H1 (cell line): ENCODE data around the gene LRRC2. TPM values are rescaled to one million over a fixed set of nuclear protein-coding genes. Genes with fewer than 3 reads are reported as not detected.
A peak's percentile ranks its signal among the peaks of the same experiment; 100 is the strongest.

Source experiments
- CTCF ChIA-PET: fragments of 300-600 bp; sonication (Branson Sonifier 250); formaldehyde crosslinking; loops from one replicate; lab custom pipeline; 2021; ENCODE audit not compliant: partially characterized antibody; lab: Charles Lee
- POLR2A ChIA-PET: fragments of 300-600 bp; sonication (Branson Sonifier 250); formaldehyde crosslinking; loops from one replicate; lab custom pipeline; 2021; ENCODE audit warnings: inconsistent platforms; ENCODE audit not compliant: partially characterized antibody; lab: Charles Lee
- DNase-seq, 2 experiments: peaks; one replicate each; pipeline versions ENCODE4 v3.0.0 to v3.0.0-alpha.2; 2010 to 2022; ENCODE audit warnings: low spot score in 2 of 2, low read depth in 1 of 2, mixed read lengths in 1 of 2
- FAIRE-seq: peaks from 2 replicates; lab custom pipeline; 2011; peaks lifted over from hg19 to GRCh38; lab: Jason Lieb, UNC
- H2AFZ ChIP-seq: 2 replicates; pipeline ENCODE4 v1.8.1; 2012; ENCODE audit warnings: low read length, inconsistent platforms
- H2AK5ac ChIP-seq: 2 replicates; pipeline ENCODE4 v1.6.1; 2013; ENCODE audit warnings: low read depth, low read length
- H2BK120ac ChIP-seq: replicated peaks from 2 replicates; pipeline ENCODE3; 2013; ENCODE audit warnings: low read depth, low read length, inconsistent platforms
- H2BK12ac ChIP-seq: 2 replicates; pipeline ENCODE4 v1.6.1; 2013; ENCODE audit warnings: low read depth, low read length
- H2BK15ac ChIP-seq: 2 replicates; pipeline ENCODE4 v1.6.1; 2013; ENCODE audit warnings: low read length
- H2BK20ac ChIP-seq: 2 replicates; pipeline ENCODE4 v1.6.1; 2013; ENCODE audit warnings: low read length
- H2BK5ac ChIP-seq: 2 replicates; pipeline ENCODE4 v1.6.1; 2013; ENCODE audit warnings: low read depth, low read length
- H3K14ac ChIP-seq: 2 replicates; pipeline ENCODE4 v1.6.1; 2013; ENCODE audit warnings: inconsistent platforms; ENCODE audit not compliant: insufficient read length
- H3K18ac ChIP-seq: 2 replicates; pipeline ENCODE4 v1.6.1; 2013; ENCODE audit warnings: low read length; ENCODE audit errors: extremely low read depth
- H3K23ac ChIP-seq: 2 replicates; pipeline ENCODE4 v1.6.1; 2013; ENCODE audit warnings: inconsistent platforms; ENCODE audit not compliant: insufficient read length
- H3K23me2 ChIP-seq: 2 replicates; pipeline ENCODE4 v1.6.1; 2013; ENCODE audit warnings: low read depth, low read length
- H3K27ac ChIP-seq: 2 replicates; pipeline ENCODE4 v1.6.1; 2011; ENCODE audit warnings: low read depth, low read length, inconsistent platforms
- H3K27me3 ChIP-seq, 4 experiments: replicated peaks in 1 of 4; 1 replicate in 1 of 4; 2 replicates in 3 of 4; pipeline versions ENCODE4 v1.6.1 to v1.8.1; 2011 to 2013; ENCODE audit warnings: low read length in 3 of 4, mild to moderate bottlenecking in 3 of 4, inconsistent platforms in 2 of 4, mixed read lengths in 2 of 4, moderate library complexity in 1 of 4; ENCODE audit not compliant: control insufficient read depth in 3 of 4, insufficient read depth in 3 of 4; ENCODE audit errors: extremely low read depth in 1 of 4
- H3K36me3 ChIP-seq, 4 experiments: 2 replicates each; pipeline versions ENCODE4 v1.6.1 to v1.8.1; 2011 to 2013; ENCODE audit warnings: mild to moderate bottlenecking in 4 of 4, low read length in 3 of 4, moderate library complexity in 2 of 4, control low read depth in 1 of 4, inconsistent platforms in 1 of 4; ENCODE audit not compliant: insufficient read depth in 4 of 4, control insufficient read depth in 2 of 4
- H3K4ac ChIP-seq: replicated peaks from 2 replicates; pipeline ENCODE3; 2013; ENCODE audit warnings: low read length, low read depth, mixed read lengths, inconsistent platforms; ENCODE audit not compliant: insufficient read length
- H3K4me1 ChIP-seq, 4 experiments: replicated peaks in 1 of 4; 1 replicate in 1 of 4; 2 replicates in 3 of 4; pipeline versions ENCODE4 v1.6.1 to v1.8.1; 2011 to 2013; ENCODE audit warnings: low read length in 3 of 4, inconsistent platforms in 2 of 4, mixed read lengths in 1 of 4; ENCODE audit not compliant: insufficient read depth in 4 of 4, control insufficient read depth in 3 of 4
- H3K4me2 ChIP-seq, 2 experiments: 2 replicates each; pipeline versions ENCODE4 v1.6.1 to v1.8.1; 2011 to 2013; ENCODE audit warnings: low read depth in 2 of 2, low read length in 2 of 2, control low read depth in 1 of 2, inconsistent platforms in 1 of 2, mild to moderate bottlenecking in 1 of 2; ENCODE audit not compliant: insufficient read depth in 1 of 2
- H3K4me3 ChIP-seq, 4 experiments: fragments of 200-600, 300-600 bp in 1 of 4; sonication (generic), shearing (Covaris generic), sonication (Bioruptor Twin) in 1 of 4; 2 replicates each; pipeline versions ENCODE4 v1.5.1 to v1.8.1; 2011 to 2016; ENCODE audit warnings: low read length in 4 of 4, low read depth in 3 of 4, control low read depth in 2 of 4, inconsistent platforms in 2 of 4, mild to moderate bottlenecking in 2 of 4, mixed read lengths in 1 of 4, moderate library complexity in 1 of 4; ENCODE audit not compliant: insufficient read depth in 2 of 4; ENCODE audit errors: extremely low read depth in 1 of 4
- H3K56ac ChIP-seq: replicated peaks from 2 replicates; pipeline ENCODE3; 2013; ENCODE audit warnings: low read depth, mild to moderate bottlenecking, mixed read lengths, low read length, inconsistent platforms; ENCODE audit not compliant: insufficient read length
- H3K79me1 ChIP-seq: 2 replicates; pipeline ENCODE4 v1.6.1; 2013; ENCODE audit warnings: low read depth, low read length, control low read depth
- H3K79me2 ChIP-seq, 2 experiments: 2 replicates each; pipeline versions ENCODE4 v1.6.1 to v1.8.1; 2012 to 2013; ENCODE audit warnings: low read length in 2 of 2, mild to moderate bottlenecking in 2 of 2, inconsistent platforms in 1 of 2; ENCODE audit not compliant: insufficient read depth in 2 of 2, control insufficient read depth in 1 of 2
- H3K9ac ChIP-seq, 4 experiments: replicated peaks in 1 of 4; 1 replicate in 1 of 4; 2 replicates in 3 of 4; pipeline versions ENCODE4 v1.6.1 to v1.8.1; 2011 to 2013; ENCODE audit warnings: low read depth in 3 of 4, low read length in 3 of 4, control low read depth in 2 of 4, mild to moderate bottlenecking in 2 of 4, moderate library complexity in 2 of 4, inconsistent platforms in 1 of 4; ENCODE audit errors: extremely low read depth in 1 of 4
- H3K9me3 ChIP-seq, 2 experiments: 2 replicates each; pipeline versions ENCODE4 v1.6.1 to v1.8.1; 2012 to 2013; ENCODE audit warnings: mild to moderate bottlenecking in 2 of 2, moderate library complexity in 2 of 2, control low read depth in 1 of 2, inconsistent platforms in 1 of 2, low read depth in 1 of 2, low read length in 1 of 2, mixed read lengths in 1 of 2; ENCODE audit not compliant: insufficient read depth in 2 of 2
- H4K20me1 ChIP-seq, 2 experiments: replicated peaks in 1 of 2; 2 replicates each; pipeline versions ENCODE3 to v1.8.1; 2011 to 2013; ENCODE audit warnings: inconsistent platforms in 2 of 2, low read length in 2 of 2, mild to moderate bottlenecking in 1 of 2; ENCODE audit not compliant: insufficient read depth in 2 of 2, control insufficient read depth in 1 of 2
- H4K5ac ChIP-seq: 2 replicates; pipeline ENCODE4 v1.6.1; 2013; ENCODE audit warnings: low read length, low read depth, mixed read lengths, inconsistent platforms; ENCODE audit not compliant: insufficient read length
- H4K8ac ChIP-seq: 2 replicates; pipeline ENCODE4 v1.8.0; 2013; ENCODE audit warnings: mild to moderate bottlenecking, moderate library complexity, low read length, inconsistent platforms; ENCODE audit not compliant: insufficient read depth; ENCODE audit errors: extremely low read depth
- H4K91ac ChIP-seq: replicated peaks from 2 replicates; pipeline ENCODE3; 2013; ENCODE audit warnings: low read length, mixed read lengths, inconsistent platforms; ENCODE audit not compliant: insufficient read length
- BCL11A ChIP-seq, 2 experiments: IDR thresholded peaks; one replicate each; pipeline ENCODE4 v1.6.1; 2011; ENCODE audit warnings: low read depth in 2 of 2, low read length in 2 of 2, mild to moderate bottlenecking in 2 of 2
- CEBPB ChIP-seq: IDR thresholded peaks from 2 replicates; pipeline ENCODE4 v1.6.1; 2012; ENCODE audit warnings: low read depth, low read length
- CREB1 ChIP-seq: IDR thresholded peaks from 2 replicates; pipeline ENCODE4 v1.6.1; 2012; ENCODE audit warnings: inconsistent platforms
- EZH2 ChIP-seq: fragments of 200-600 bp; sonication (generic); IDR thresholded peaks from 2 replicates; pipeline ENCODE4 v1.7.1; 2012; ENCODE audit warnings: low read depth, mild to moderate bottlenecking, moderate library complexity, low read length, inconsistent platforms; ENCODE audit not compliant: severe bottlenecking
- GABPA ChIP-seq: IDR thresholded peaks from 2 replicates; pipeline ENCODE4 v1.6.1; 2011; ENCODE audit warnings: mild to moderate bottlenecking, low read length, moderate library complexity, borderline replicate concordance; ENCODE audit not compliant: insufficient read depth
- MAFK ChIP-seq: IDR thresholded peaks from 2 replicates; pipeline ENCODE4 v1.6.1; 2012; ENCODE audit warnings: low read depth, mild to moderate bottlenecking, improper control_type of control experiment, low read length
- NRF1 ChIP-seq: IDR thresholded peaks from 2 replicates; pipeline ENCODE4 v1.6.1; 2011; ENCODE audit warnings: mild to moderate bottlenecking, low read depth, low read length, improper control_type of control experiment
- RBBP5 ChIP-seq: IDR thresholded peaks from 2 replicates; pipeline ENCODE4 v1.7.1; 2012; ENCODE audit warnings: low read depth, mild to moderate bottlenecking, inconsistent platforms, low read length, moderate library complexity, borderline replicate concordance
- RFX5 ChIP-seq: IDR thresholded peaks from 2 replicates; pipeline ENCODE4 v1.6.1; 2011; ENCODE audit warnings: low read depth, low read length, improper control_type of control experiment, borderline replicate concordance
- TAF1 ChIP-seq: IDR thresholded peaks from 2 replicates; pipeline ENCODE4 v1.6.1; 2011; ENCODE audit warnings: mild to moderate bottlenecking, low read depth, low read length
- TAF7 ChIP-seq: optimal IDR thresholded peaks from 2 replicates; pipeline ENCODE3; 2011; ENCODE audit warnings: low read depth, mild to moderate bottlenecking, inconsistent platforms, low read length, moderate library complexity, borderline replicate concordance
- WGBS, 2 experiments: shearing (Covaris generic) in 1 of 2; methylation state at CpG; one replicate each; pipeline versions ENCODE4 v1.1.6 to v1.1.7; 2013 to 2015; ENCODE audit warnings: low lambda C conversion rate in 2 of 2, mixed read lengths in 2 of 2, inconsistent platforms in 1 of 2, low coverage in 1 of 2, missing lambda C conversion rate in 1 of 2; ENCODE audit not compliant: insufficient replicate concordance in 2 of 2, insufficient coverage in 1 of 2, insufficient read length in 1 of 2; ENCODE audit errors: extremely low coverage in 1 of 2, missing lambda C conversion rate in 1 of 2; 5-methylcytosine and 5-hydroxymethylcytosine counted together
- polyA plus RNA-seq, 7 experiments: library from polyadenylated mRNA; depleted of rRNA in 3 of 7; stranded (reverse) in 5 of 7; unstranded in 2 of 7; fragments of >200 nt in 5 of 7; fragments of 200-250 nt in 2 of 7; gene quantifications; 1 replicate in 5 of 7; 2 replicates in 1 of 7; 4 replicates in 1 of 7; pipeline versions ENCODE4 v1.2.1 to v1.2.3, GENCODE V29; 2011 to 2013; ENCODE audit warnings: missing spikeins in 2 of 7, mixed read lengths in 2 of 7
- total RNA-seq: library from RNA; stranded (reverse); fragmentation: NEBNext Ultra II Directional; extraction: Animal tissue kit (Norgen Biotek cat#: 25700); gene quantifications from 2 replicates; pipeline ENCODE4 v1.2.1, GENCODE V29; 2021
- TF ChIP-seq, protein P1 (sequence below): IDR thresholded peaks from 2 replicates; pipeline ENCODE4 v1.6.1; 2012; ENCODE audit warnings: inconsistent platforms

The LRRC2 gene
- total and polyA plus RNA-seq, 2 of the 8 experiments (the other 6 are each of a cell fraction or from before 2014, with no cell fraction given) = 1.4 to 6.4 TPM

DNA sequence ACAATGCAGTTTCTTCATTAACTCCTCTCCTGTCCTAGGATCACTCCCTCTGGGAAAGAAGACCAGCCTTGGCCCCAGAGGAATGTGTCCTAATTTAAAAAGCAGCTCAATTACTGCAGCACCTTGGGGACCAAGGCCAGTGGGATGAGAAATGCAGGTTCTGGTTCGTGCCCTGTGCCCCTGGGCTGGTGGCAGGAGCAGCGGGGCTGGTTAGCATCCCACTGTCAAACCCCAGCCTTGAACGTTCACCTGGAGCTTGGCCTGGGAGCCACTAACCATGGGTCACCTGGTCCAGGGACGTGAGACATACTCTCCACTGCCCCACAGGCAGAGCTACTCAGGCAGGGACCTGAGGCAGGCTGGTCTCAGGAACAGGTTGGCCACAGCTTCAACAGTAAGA is 76.7 kb downstream of the LRRC2 start:
- Histone ChIP-seq H3K36me3 (no peaks in the 10 kb centered on the region), H3K56ac (no peak overlapping the region), H4K91ac (peak overlapping the region; percentile 91), H3K23me2 (no peaks in the 10 kb centered on the region), H3K4ac (peak overlapping the region; percentile 33), H3K27ac (no peak overlapping the region), H3K4me1 (peaks cover 4 to 8% (median 6%) of the 10 kb centered on the region in 4 experiments; a peak in 6 of 7 replicates), H3K9ac (no peak overlapping the region), H2AFZ (no peak overlapping the region; the same call in 1 of the 2 replicates), H3K9me3 (peaks cover 0 to 7% of the 10 kb centered on the region in 2 experiments; a peak in 2 of 4 replicates), H2BK15ac (peak overlapping the region; percentile 6; the same call in 1 of the 2 replicates), H4K20me1 (no peaks in the 10 kb centered on the region), H3K18ac (peak overlapping the region; percentile 52), H3K4me2 (no peak overlapping the region), H4K8ac (no peak overlapping the region), H2AK5ac (peak overlapping the region; percentile 5; the same call in 1 of the 2 replicates), H3K4me3 (no peak overlapping the region), H2BK12ac (peak overlapping the region; percentile 61; the same call in 1 of the 2 replicates), H3K14ac (no peak overlapping the region), H3K27me3 (no peaks in the 10 kb centered on the region; a peak in 2 of 7 replicates), H3K79me2 (no peaks in the 10 kb centered on the region), H2BK20ac (peak overlapping the region; percentile 9; the same call in 1 of the 2 replicates), H3K23ac (no peak overlapping the region), H2BK5ac (peak overlapping the region; percentile 55; the same call in 1 of the 2 replicates), H2BK120ac (no peak overlapping the region), H3K79me1 (no peaks in the 10 kb centered on the region), H4K5ac (no peak overlapping the region)
- ChIA-PET POLR2A (interaction anchor here (0.9 to 4.0 kb wide), 13 partner anchors 10 to 171 kb away, joined by 3 to 49 read pairs (median 4); a partner anchor contains a TSS), CTCF (interaction anchor here (0.6 to 5.7 kb wide), 60 partner anchors 9 to 1078 kb away, joined by 3 to 82 read pairs (median 7); partner anchors contain the start of genes ALS2CL, LTF and RTP3)
- no peak for DNase-seq
- FAIRE-seq = no peak
- 89% methylated on average over 4 of the region's 4 CpGs; no CpG with 5 or more reads in 1 of the 2 experiments for WGBS, 2 experiments
- TF ChIP-seq, protein P1, sequence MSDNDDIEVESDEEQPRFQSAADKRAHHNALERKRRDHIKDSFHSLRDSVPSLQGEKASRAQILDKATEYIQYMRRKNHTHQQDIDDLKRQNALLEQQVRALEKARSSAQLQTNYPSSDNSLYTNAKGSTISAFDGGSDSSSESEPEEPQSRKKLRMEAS = no peak
- TF ChIP-seq MAFK (no peak), TAF7 (no peak), CEBPB (no peak), RFX5 (no peak), TAF1 (no peak), CREB1 (no peak), EZH2 (no peak), BCL11A (IDR thresholded peaks at IDR 0.05; ENCODE audit: low read depth in 2 of 2, low read length in 2 of 2) (no peak), NRF1 (no peak), GABPA (no peak), RBBP5 (no peak)
